Stimulated activated CD4-positive, alpha-beta T cell treated with anti-CD3 and anti-CD28 coated beads, Interleukin-12 subunit alpha, Interleukin-12 subunit beta, amount 100 ng/mL, for 48 hours (primary cell): Measurements from ENCODE around the gene MMD.
"Not testable (repeated sequence)": the region's sequence is repeated elsewhere in the genome, so short reads cannot be mapped to it uniquely, and the experiment has no call there.

Experiments used
- DNase-seq, 3 donors: peaks; one replicate each; pipeline ENCODE4 v3.0.0-alpha.2; 2020; ENCODE audit warnings: low read depth in 2 of 3, low spot score in 1 of 3

MMD gene

DNA sequence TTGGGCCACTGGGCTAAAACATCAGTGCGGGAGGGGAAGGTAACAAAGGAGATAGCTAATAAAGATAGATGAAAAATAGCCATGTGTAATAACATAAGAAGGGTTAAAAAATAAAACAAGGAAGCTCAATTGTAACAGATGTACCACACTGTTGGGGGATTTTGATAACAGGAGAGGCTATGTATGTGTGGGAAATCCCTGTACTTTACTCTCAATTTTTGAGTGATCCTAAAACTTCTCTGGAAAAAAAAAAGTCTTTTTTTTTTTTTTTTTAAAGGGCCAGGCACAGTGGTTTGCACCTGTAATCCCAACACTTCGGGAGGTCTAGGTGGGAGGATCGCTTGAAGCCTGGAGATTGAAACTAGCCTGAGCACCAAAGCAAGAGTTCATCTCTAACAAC, 1.9 kb upstream of the MMD start:
- no peak for DNase-seq

GRCh38 chr17:55422828-55423164, 1.2 kb upstream of the MMD start:
- not testable (repeated sequence) for DNase-seq

DNA sequence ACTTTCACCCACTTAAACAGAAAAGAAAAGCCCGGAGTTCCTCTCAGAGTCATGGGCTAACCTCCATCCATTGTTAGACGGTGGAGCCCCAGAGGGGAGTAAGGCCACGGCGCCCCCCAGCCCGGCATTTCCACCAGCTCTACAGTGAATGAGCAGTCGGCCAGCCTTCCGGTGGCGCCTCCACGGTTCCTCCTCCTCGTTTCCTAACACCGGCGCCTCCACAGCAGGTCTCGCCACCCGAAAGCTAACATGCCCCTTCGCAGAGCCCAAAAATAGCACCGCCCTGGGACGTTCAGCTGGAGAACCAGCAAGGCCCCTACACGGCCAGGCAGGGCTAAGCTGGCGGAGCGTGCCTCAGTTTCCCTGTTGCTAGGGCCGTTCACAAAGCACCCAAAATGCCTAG, 858 bp downstream of the MMD start:
- peak in 1 of 3 donors; percentile 30 for DNase-seq

- no peak for DNase-seq
Measured at GRCh38 chr17:55420067-55420775, 1.4 kb downstream of the MMD start.

GRCh38 chr17:55418369-55419268, 3.0 kb downstream of the MMD start:
- no peak for DNase-seq

- no peak for DNase-seq
Measured at GRCh38 chr17:55417411-55418268, 4.0 kb downstream of the MMD start.

- DNase-seq, result no peak
Measured at GRCh38 chr17:55416470-55417052, 5.1 kb downstream of the MMD start.

DNA sequence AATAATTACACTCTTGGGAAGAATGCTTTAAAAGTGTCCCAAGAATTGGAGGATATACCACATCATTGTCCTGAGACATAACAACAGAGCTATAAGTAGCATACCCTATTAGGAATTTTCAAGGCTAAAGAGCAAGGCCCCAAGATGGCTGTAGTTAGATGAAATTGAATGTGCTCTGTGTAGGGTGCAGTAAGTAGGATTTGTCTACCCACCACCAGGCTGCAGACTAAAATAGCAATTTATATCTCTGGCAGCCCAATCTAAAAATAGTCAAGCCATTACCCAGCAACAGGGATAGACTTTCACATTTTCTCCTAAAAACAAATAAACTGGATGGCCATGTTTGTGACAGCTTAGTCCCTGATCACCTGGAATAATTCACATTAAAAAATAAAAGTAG, 5.6 kb downstream of the MMD start:
- no peak for DNase-seq

- no peak for DNase-seq
Measured at GRCh38 chr17:55414983-55415382, 6.7 kb downstream of the MMD start.

DNA sequence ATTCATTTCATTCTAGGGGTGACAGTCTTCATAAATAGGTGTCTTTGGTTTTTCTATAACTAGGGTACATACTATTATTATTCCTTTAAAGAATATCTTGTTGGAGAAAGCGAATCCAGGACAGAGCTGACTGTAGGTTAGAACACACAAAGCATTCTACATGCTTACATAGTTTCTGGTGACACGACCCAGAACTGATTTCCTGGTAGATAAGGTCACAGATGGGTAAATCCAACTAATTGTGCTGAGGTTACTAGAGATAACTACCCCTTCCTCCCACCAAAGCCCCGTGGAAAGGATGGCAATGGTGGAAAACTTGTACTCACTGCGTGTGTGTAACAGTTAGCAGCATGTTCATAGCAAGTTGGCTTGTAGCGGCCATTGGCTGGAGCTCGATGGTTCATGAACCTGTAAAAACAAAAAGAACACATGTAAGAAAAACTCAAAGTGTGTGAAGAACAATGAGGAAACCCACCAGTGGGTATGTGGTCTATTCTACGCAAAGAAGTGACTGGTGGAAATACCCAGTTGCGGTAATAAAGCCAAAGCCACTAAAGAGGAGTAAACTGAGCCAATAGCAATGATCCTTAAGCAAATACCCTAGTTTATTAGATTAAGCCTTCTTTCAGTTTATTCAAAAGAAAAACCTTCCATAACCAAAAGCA, 7.7 kb downstream of the MMD start:
- DNase-seq, result no peak

GRCh38 chr17:55411463-55411855, 10.2 kb downstream of the MMD start:
- no peak for DNase-seq

DNA sequence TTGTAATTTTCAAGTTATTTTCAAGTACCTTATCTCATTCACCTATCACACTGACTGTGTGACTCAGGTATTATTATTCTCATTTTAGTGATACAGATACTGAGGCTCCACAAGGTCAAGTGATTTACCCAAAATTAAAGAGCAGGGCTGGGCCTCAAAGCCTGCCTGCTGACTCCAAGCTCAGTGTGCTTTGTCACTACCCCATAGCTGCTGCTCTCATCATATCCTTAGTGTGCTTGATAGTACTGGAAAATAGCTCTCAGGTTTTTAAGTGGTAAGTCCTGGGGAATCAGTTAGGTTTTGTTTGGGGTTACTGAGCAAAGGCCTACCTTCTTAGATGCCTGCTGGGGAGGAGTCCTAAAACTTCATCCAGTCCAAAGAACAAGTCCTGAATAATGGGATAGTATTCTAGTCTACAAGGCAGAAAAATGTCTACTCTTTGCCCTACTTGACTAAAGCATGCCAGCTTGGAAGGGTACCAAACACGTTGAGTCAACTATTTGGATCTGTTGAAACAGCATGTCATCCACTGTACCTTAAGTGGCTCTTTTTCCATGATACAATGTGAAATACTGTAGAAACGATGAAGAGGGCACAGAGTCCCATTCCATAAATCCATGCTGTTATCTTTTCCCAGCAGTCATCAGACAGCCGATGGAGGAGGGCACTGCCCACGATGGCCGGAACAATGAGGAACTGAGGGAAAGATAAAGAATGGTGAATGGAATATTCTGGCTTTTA, 10.7 kb downstream of the MMD start:
- DNase-seq, result no peak

- DNase-seq, result no peak
Measured at GRCh38 chr17:55409030-55409800, 12.4 kb downstream of the MMD start.

- DNase-seq, result no peak
Measured at GRCh38 chr17:55407641-55408566, 13.7 kb downstream of the MMD start.

DNA sequence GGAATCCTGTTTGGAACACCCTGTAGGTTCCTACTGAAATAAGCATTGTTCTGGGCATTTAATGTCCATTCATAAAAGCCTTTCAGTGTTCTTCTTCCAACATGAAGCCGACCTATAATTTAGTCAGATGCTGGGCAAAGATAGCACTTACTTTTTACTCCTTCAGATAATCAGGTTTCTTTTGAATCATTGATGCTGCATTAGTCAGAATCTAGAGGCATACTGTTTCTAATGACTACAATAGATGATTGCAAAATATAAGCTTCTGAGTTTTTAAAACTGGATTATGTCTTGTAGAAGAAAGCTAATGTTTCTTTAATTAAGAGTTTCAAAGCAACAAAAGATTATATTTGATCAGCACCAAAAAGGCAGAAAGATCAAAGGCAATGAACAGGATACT, 16.0 kb downstream of the MMD start:
- no peak for DNase-seq

DNA sequence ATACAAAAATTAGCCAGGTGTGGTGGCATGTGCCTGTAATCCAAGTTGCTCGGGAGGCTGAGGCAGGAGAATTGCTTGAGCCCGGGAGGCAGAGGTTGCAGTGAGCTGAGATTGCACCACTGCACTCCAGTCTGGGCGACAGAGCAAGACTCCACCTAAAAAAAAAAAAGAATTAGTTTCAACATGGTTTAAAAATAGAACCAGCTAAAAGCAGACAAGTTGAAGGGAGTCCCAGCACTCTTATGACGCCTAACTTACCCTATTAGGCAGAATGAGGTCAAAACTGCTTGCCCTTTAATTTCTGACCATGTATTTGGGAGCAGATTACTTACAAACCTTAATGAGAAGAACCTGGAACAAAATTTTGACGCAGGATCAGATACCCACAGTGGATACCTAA, 17.4 kb downstream of the MMD start:
- DNase-seq, result not testable (repeated sequence)

DNA sequence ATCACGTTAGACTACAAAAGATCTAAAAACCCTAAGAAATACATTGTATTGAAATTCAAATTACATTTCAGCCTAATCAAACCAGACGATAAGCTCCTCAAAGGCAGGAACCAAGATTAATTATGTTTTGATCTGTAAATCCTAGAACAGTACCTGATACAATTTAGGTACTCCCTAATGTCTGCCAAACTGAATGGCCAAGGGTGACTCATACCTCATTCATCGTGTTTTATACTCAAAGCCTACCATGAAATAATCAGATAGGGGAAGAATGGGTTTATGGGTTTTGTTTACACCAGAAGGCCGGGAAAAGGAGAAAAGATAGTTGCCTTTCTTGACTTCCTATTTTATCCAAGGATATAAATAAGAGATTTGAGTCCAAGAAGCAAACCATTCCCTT, 19.3 kb downstream of the MMD start:
- DNase-seq, result no peak

- DNase-seq, result no peak
Measured at GRCh38 chr17:55398689-55399088, 22.9 kb downstream of the MMD start.
